ENCODE measurements around the gene LEO1.

Gene LEO1

DNA sequence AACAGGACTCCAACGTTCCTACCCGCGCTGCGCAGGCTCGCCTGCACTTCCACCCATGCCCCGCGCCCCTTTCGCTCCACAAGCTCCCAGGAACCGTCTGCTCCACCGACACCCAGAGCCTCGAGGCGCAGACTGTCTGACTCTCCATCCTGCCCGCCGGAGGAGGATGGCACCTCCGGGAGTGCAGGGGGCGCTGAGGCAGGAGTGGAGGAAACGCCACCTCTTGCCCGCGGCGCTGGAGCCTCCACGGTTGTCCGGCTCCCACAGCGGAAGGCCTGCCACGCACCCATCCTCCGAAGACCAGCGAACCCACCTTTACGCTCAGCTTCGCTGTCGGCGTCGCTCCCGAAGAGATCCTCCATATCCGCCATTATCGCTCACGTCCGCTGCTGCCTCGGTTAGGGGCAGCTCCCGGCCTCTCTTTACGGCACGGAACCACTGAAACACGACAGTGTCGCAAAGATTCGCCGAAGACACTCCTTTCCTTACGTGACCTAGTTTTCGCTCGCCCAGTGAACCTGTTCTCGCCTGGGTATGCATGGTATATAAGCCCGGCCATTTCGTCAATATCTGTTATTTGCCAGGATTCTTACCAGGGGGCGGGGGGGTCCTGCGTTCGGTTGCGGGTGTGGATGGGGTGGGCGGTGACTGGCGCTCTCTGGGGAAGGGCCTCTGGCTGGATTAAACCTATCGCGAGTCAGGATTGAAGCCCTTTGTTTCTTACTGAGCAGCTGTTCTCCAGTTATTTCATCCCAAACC, at the start of gene LEO1:
TSS of gene LEO1 (minus strand) at position 404 of the 759 bp plus-strand sequence. CDS start at position 371, 33 bp downstream.
- DNase-seq, result peak; percentile 65 to 68

DNA sequence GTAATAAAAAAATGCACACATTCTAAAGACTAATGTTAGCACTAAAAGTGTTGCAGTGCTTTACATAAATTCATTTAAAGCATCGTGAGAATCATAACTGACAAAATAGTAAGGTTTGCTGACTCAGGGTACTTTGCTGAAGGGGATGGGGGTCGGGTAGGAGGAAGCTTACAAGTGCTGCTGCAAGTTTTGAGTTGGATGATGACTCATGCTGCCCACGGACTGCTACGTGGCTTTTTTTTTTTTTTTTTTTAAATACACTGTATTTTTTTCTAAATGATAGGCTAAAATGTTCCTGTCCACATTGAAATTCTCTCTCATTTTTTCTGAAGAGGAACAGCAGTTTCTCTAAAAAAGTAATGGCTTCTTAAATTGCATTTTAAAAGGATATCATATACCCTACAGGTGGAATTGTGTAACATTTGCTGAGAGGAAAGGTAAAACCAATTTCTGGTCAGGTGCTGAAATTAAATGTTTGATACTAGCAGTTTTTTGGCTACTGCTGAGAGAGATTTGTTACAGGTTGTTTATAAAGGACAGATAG, 49.6 kb upstream of the LEO1 start:
- DNase-seq, result no peak

- DNase-seq, result no peak
These were observed 48.9 kb upstream of the LEO1 start for GRCh38 chr15:52020221-52021085.

DNA sequence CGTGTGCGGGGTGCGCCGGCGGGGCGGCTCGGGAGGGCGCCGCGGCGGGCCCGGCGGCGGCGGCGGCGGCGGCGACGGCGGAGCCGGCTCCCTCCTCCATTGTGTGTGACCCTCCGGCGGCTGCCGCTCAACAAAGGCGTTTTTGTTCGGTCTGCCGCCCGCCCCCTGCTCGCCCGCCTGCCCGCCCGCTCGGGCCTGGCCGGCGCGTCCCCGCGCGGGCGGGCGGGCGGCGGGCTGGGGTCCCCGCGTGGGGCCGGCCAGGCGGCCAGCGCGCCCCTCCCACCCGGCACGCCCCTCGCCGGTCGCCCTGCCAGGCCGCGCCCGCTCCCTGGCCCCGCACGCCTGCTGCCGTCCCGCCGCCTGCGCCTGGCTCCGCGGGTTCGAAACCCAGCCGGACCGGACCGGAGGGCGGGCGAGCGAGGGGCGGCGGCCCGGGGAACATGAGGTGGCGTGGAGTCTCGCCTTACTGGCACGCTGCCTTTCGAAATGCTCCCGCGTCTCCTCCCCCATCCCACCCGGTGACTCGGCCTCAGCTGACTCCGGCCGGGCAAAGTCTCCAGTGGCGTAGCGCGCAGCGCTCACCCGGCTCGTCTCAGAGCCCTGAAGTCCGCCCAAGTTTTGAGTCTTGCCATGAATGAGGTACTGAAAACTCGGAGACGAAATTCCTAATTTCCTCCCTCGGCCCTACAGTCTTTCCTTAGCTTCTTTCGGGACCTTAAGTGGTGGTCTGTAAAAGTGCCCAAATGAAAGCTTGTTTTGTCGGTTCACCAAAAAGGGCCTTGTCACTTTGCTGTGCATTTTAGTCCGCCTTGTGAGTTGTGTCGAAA, 48.0 kb upstream of the LEO1 start:
- no peak for DNase-seq

- peak; percentile 55 to 66 for DNase-seq
These were observed 47.3 kb upstream of the LEO1 start, which contains the start of gene MAPK6 for GRCh38 chr15:52018693-52019393. Gene MAPK6, plus strand, starts transcription at chr15:52019219. Its CDS starts 27,242 bp downstream, at chr15:52046461.

- DNase-seq, result no peak
These were observed 46.7 kb upstream of the LEO1 start for GRCh38 chr15:52018244-52018643.

DNA sequence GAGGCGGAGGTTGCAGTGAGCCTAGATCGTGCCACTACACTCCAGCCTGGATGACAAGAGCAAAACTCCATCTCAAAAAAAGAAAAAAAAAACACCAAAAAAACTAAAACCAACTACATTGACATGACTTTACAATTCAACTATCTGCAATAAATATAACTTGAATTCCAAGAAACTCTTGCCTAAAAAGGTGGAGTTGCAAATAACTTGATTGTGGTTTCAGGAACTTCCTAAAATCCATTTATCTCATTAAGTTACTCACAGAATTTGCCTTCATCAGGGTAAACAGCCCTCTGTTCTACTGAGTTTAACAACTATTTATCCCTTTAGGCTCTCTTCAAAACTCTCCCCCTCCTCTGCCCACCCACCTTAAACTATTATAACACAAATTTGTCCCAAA, 44.7 kb upstream of the LEO1 start:
- no peak for DNase-seq

- DNase-seq, result no peak
These were observed 43.0 kb upstream of the LEO1 start for GRCh38 chr15:52014616-52015015.

DNA sequence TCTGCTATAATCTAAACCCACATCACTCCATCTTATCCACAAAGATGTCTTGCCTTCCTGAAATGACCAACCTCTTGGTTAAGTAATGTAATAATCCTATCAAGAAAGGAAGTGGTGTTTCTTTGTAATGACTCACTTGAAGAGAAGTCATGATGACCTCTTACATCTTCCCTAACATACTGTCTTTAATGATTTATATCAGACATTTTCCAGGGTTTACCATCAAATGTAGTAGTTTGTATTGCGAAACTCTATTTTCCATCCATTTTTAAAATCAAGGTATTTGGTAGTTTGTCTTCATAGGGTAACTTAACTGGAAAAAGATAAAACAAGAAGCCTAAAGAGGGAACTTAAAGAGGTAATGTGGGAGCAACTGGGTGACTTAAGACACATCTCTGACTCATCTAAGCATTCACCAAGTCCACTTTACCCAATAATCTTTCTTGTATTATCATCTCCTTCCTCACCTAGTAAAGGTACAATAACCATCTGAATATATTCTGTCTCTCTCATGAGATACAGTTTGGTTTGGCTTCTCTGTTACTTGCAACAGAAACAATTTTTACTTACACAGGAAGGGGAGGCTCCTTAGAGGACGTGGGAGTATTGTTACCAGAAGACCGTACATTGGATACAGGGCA, 41.7 kb upstream of the LEO1 start:
- DNase-seq, result no peak

DNA sequence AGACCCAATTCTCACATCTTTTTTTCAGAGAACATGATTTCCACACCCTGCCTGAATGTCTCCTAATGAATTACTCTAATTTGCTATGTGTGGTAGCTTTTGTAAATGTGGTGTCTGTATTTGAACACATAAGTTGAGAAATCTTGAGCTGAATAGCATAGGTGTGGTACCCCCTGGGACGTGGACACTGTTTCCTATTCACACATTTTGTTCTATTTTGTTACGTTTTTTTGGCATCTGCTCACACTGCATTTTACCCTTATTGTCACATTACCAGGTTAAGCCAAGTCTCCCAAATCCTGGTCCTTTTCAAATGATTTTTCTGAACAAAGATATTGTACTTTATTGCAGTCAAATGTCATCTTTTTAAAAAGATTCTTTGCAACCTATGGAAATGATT, 40.6 kb upstream of the LEO1 start:
- DNase-seq, result no peak

- no peak for DNase-seq
These were observed 40.1 kb upstream of the LEO1 start for GRCh38 chr15:52011711-52012144.

DNA sequence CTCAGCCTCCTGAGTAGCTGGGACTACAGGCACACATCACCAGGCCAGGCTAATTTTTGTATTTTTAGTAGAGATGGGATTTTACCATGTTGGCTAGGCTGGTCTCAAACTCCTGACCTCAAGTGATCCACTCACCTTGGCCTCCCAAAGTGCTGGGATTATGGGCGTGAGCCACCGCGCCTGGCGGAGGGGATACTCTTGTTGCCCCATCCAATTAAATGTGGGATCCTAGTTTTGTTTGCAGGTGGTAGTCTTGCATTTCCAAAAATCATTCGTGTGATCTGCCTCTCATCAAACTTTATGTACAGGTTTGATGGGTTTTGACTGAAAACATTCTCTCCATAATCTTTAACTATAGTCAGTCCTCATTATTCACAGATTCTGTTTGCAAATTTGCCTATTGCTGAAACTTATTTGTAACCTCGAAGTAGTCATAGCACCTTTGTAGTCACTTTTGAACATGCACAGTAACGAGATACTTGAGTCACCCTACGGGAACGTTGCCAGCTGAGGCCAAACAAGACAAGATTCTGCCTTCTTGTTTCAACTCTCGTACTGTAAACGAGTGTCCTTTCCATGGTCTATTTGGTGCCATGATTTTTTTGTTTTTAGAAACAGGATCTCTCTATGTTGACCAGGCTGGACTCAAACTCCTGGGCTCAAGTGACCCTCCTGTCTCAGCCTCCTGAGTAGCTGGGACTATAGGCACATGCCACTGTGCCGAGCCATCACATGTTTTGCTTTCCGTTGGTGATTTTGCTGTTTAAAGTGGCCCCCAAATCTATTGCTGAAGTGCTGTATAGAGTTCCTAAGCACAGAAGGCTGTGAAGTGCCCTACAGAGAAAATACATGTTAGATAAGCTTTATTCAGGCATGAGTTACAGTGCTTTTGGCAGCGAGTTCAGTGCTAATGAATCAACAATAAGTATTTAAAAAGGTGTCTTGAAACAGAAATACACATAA, 39.3 kb upstream of the LEO1 start:
- DNase-seq, result no peak

GRCh38 chr15:52008698-52009434, 37.3 kb upstream of the LEO1 start:
- no peak for DNase-seq

- no peak for DNase-seq
These were observed 36.8 kb upstream of the LEO1 start for GRCh38 chr15:52008359-52008697.

GRCh38 chr15:52006702-52007340, 35.2 kb upstream of the LEO1 start:
- no peak for DNase-seq

DNA sequence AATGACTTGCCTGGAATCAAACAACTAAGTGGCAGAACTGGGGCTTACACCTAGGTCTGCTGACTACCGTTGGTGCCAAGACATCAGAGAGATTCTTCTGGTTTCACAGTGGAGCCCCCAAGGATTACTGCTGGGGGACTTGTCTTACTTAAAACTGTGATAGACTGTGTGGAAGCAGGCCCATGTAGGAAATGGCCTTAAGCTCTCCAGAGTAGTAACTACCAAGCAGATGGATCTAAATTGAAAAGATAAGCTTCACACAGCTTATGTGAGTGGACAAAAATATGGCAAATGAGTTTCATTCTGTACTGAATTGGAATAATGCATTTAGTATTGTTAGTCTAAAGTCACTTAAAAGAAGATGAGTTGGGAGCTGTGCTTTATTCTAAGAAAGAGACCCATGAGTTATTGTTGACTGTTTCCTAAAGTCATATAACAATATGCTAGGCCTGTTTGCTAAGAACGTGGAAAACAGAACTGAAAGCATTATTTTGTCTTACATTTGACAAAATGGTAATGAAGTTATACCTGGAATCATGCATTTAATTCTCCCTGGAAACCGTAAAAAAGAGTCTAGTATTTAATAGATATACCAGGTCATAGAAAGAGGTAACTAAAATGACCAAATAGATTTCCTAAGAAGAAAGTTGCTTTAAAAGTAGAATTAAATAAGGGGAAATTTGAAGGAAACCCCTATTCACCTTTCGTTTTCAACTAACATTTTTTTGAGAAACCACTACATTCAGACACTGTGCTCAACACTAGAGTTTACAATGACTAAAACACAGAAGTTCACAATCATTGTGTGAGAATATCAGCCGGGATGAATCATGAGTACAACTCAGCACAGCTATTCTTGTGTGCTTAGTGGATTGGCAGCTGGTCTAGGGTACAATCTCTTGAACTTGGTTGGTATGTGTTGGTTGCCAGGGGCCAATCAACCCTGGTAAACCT, 34.4 kb upstream of the LEO1 start:
- DNase-seq, result no peak

DNA sequence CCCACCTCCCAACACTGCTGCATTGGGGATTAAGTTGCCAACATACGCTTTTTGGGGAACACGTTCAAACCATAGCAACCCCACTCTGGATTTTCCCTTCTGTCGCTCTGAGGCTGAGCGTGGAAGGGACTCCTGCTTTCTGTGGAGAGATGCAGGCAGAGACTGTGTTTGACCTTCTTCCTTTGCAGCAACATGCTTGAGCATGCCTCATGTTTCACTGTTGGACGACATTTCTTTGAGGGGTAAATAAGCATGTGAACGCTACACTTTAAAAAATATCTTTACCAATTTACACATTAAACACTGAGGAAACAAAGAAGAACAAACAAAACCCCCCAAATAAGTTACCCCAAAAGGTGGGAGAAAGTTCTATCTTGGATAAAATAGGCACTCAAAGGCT, 33.2 kb upstream of the LEO1 start:
- no peak for DNase-seq

DNA sequence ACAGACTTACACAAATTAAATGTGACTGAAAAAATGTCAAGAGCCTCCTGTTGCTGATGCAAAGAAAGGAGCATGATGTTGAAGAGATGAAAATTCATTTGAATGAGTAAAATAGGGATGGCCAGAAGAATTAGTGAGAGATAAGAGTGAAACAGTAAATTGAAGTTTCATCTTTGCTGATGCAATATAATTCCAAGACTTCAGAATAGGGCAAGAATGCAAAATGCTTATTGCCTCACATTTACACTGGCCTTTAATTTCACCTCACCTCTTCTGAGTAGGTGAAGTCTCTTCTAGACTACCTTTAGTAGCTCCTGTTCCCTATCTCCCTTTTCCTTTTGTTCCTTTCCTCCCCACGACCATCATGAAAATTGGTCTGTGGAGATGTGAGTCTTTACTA, 32.1 kb upstream of the LEO1 start:
- no peak for DNase-seq

Measured in NCI-H187 (cell line).